Smooth muscle cell (in vitro differentiated cells): ENCODE results near the gene STIP1. TPM values are rescaled to one million over a fixed set of nuclear protein-coding genes. Genes with fewer than 3 reads are reported as not detected.

Experiments
- DNase-seq: peaks from one replicate; lab custom pipeline; 2025; ENCODE audit not compliant: unreplicated experiment; lab: John Stamatoyannopoulos, UW
- H2AFZ ChIP-seq: fragments of 200-600 bp; sonication (generic); 2 replicates; pipeline ENCODE4 v1.6.0; 2016; ENCODE audit warnings: antibody characterized with exemption, low read depth, mild to moderate bottlenecking
- H3F3A ChIP-seq: fragments of 200-600 bp; sonication (generic); 2 replicates; pipeline ENCODE4 v1.6.0; 2017; ENCODE audit warnings: antibody characterized with exemption, low read depth
- H3K27ac ChIP-seq: fragments of 200-600 bp; sonication (generic); 2 replicates; pipeline ENCODE4 v1.5.1; 2016; ENCODE audit warnings: low read depth, mild to moderate bottlenecking
- H3K27me3 ChIP-seq: fragments of 200-600 bp; sonication (generic); 2 replicates; pipeline ENCODE4 v1.6.1; 2016; ENCODE audit warnings: low read depth, mild to moderate bottlenecking
- H3K36me3 ChIP-seq: fragments of 200-600 bp; sonication (generic); 2 replicates; pipeline ENCODE4 v1.5.1; 2016; ENCODE audit warnings: low read depth
- H3K4me1 ChIP-seq: fragments of 200-600 bp; sonication (generic); 2 replicates; pipeline ENCODE4 v1.5.1; 2016; ENCODE audit warnings: low read depth
- H3K4me2 ChIP-seq: fragments of 200-600 bp; sonication (generic); 2 replicates; pipeline ENCODE4 v1.6.0; 2016; ENCODE audit warnings: mild to moderate bottlenecking
- H3K4me3 ChIP-seq: fragments of 200-600 bp; sonication (generic); 2 replicates; pipeline ENCODE4 v1.5.1; 2016; ENCODE audit warnings: mild to moderate bottlenecking
- H3K79me2 ChIP-seq: fragments of 200-600 bp; sonication (generic); 2 replicates; pipeline ENCODE4 v1.6.0; 2016; ENCODE audit warnings: low read depth, mild to moderate bottlenecking
- H3K9ac ChIP-seq: fragments of 200-600 bp; sonication (generic); 2 replicates; pipeline ENCODE4 v1.6.0; 2016; ENCODE audit warnings: low read depth
- H3K9me3 ChIP-seq: fragments of 200-600 bp; sonication (generic); replicated peaks from 2 replicates; pipeline ENCODE4 v1.5.1; 2016; ENCODE audit warnings: low read depth
- H4K20me1 ChIP-seq: fragments of 200-600 bp; sonication (generic); 2 replicates; pipeline ENCODE4 v1.6.0; 2016; ENCODE audit warnings: low read depth
- WGBS: methylation state at CpG from one replicate; pipeline ENCODE4 v1.1.7; 2016; ENCODE audit warnings: low lambda C conversion rate; 5-methylcytosine and 5-hydroxymethylcytosine counted together
- polyA plus RNA-seq: library from polyadenylated mRNA; unstranded; fragments of >200 nt; fragmentation: Nextera tagmentation; extraction: Ambion mirVana; gene quantifications from 2 replicates; pipeline ENCODE4 v1.2.1, GENCODE V29; 2016
- total RNA-seq: library from RNA; depleted of rRNA; stranded (reverse); fragments of >200 nt; gene quantifications from 2 replicates; pipeline ENCODE4 v1.2.3, GENCODE V29; 2014
- TF ChIP-seq, protein P1 (sequence below): fragments of 200-600 bp; sonication (generic); IDR thresholded peaks from 2 replicates; pipeline ENCODE4 v1.5.1; 2017; ENCODE audit warnings: borderline replicate concordance, mild to moderate bottlenecking, antibody characterized with exemption; ENCODE audit not compliant: insufficient read depth, poor library complexity, severe bottlenecking

STIP1 gene
- total and polyA plus RNA-seq, 2 experiments from 2014 or later = 114 to 117 TPM

DNA sequence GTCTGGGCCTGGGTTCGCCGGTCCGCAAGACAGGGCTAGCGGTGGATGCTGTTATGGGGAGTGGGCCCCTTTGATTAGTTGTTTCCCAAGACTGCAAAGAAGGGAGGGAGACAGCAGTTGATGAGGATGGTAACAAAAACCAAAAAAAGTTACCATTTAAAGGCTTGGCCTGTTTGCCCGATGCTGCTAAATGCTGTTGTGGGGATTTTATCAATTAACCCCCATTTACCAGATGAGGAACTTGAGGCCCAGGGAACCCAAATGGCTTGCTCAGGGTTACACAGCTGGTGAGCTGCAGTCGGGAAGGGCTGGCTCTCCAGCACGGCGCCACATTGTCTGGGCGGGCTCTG is 36.7 kb downstream of the STIP1 start:
- Histone ChIP-seq H3K9ac (no peak overlapping the region), H3K27ac (no peak overlapping the region), H3K79me2 (peaks cover 15% of the 10 kb centered on the region), H4K20me1 (no peaks in the 10 kb centered on the region), H2AFZ (no peak overlapping the region), H3K4me3 (no peak overlapping the region), H3K36me3 (no peaks in the 10 kb centered on the region), H3K4me2 (no peak overlapping the region), H3K9me3 (no peaks in the 10 kb centered on the region), H3K4me1 (peaks cover 10% of the 10 kb centered on the region), H3K27me3 (no peaks in the 10 kb centered on the region), H3F3A (no peaks in the 10 kb centered on the region)
- DNase-seq = no peak
- TF ChIP-seq, protein P1, sequence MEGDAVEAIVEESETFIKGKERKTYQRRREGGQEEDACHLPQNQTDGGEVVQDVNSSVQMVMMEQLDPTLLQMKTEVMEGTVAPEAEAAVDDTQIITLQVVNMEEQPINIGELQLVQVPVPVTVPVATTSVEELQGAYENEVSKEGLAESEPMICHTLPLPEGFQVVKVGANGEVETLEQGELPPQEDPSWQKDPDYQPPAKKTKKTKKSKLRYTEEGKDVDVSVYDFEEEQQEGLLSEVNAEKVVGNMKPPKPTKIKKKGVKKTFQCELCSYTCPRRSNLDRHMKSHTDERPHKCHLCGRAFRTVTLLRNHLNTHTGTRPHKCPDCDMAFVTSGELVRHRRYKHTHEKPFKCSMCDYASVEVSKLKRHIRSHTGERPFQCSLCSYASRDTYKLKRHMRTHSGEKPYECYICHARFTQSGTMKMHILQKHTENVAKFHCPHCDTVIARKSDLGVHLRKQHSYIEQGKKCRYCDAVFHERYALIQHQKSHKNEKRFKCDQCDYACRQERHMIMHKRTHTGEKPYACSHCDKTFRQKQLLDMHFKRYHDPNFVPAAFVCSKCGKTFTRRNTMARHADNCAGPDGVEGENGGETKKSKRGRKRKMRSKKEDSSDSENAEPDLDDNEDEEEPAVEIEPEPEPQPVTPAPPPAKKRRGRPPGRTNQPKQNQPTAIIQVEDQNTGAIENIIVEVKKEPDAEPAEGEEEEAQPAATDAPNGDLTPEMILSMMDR = no peak
- WGBS = 94% methylated on average over 9 of the region's 9 CpGs

DNA sequence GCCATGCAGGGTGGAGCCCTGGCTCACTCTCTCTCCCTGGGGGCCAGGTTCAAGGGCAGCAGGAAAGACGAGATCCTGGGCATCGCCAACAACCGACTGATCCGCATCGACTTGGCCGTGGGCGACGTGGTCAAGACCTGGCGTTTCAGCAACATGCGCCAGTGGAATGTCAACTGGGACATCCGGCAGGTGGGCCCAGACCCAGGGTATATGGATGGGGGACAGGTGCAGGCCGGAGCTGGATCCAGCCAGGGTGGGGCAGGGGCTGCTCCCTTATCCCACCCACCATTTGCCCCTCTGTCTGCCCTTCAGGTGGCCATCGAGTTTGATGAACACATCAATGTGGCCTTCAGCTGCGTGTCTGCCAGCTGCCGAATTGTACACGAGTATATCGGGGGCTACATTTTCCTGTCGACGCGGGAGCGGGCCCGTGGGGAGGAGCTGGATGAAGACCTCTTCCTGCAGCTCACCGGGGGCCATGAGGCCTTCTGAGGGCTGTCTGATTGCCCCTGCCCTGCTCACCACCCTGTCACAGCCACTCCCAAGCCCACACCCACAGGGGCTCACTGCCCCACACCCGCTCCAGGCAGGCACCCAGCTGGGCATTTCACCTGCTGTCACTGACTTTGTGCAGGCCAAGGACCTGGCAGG is 37.2 kb downstream of the STIP1 start:
- Histone ChIP-seq H3K9ac (no peak overlapping the region), H3K4me2 (no peak overlapping the region), H3K79me2 (peaks cover 16% of the 10 kb centered on the region), H3K27ac (no peak overlapping the region), H3F3A (no peaks in the 10 kb centered on the region), H3K9me3 (no peaks in the 10 kb centered on the region), H3K27me3 (no peaks in the 10 kb centered on the region), H2AFZ (no peak overlapping the region), H4K20me1 (no peaks in the 10 kb centered on the region), H3K4me1 (peaks cover 10% of the 10 kb centered on the region), H3K4me3 (no peak overlapping the region), H3K36me3 (no peaks in the 10 kb centered on the region)
- 97% methylated on average over 23 of the region's 24 CpGs for WGBS
- no peak for DNase-seq
- TF ChIP-seq, protein P1 = no peak

DNA sequence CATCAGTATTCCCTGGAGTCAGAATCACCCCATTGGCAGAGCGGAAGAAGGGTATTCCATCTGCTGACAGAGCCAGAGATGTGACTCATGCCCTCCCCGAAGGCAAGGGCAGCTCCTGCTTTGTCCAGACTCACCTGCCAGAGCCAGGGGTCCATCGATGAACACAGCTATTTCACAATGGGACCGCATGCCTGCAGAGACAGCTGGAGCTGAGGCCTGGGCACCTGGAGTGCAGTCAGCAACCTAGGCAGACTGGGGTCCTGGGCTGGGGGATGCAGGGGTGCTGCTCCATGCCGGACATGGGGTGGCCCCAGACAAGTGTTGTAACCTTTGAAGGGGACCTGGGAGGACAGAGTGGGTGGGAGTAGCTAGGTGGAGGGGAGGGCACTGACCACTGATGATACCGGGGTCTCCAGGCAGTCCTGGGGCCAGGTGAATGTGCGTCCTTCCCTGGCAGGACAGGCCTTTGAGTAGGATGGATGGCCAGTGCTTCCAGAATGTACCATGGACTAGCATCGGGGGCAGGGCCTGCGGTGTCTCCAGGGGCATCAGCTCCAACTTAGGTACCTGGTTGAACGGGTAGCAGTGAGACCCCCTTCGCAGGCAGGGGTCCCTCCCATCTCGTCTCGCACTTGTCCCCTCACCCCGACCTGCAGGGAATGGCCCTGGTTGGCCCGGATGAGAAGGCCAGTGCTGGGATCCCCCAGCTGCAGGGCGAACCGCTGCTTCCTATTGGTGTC is 38.4 kb downstream of the STIP1 start:
- Histone ChIP-seq H3K9ac (no peak overlapping the region), H3F3A (no peaks in the 10 kb centered on the region), H3K4me2 (peak overlapping the region; percentile 97), H3K4me3 (no peak overlapping the region), H2AFZ (no peak overlapping the region), H3K9me3 (no peaks in the 10 kb centered on the region), H3K27ac (no peak overlapping the region), H3K79me2 (peaks cover 16% of the 10 kb centered on the region), H4K20me1 (no peaks in the 10 kb centered on the region), H3K4me1 (peaks cover 10% of the 10 kb centered on the region), H3K36me3 (no peaks in the 10 kb centered on the region), H3K27me3 (no peaks in the 10 kb centered on the region)
- DNase-seq = no peak
- WGBS = 93% methylated on average over 17 of the region's 17 CpGs
- TF ChIP-seq, protein P1 = no peak
